Ovary (tissue), 9 donors: ENCODE results near the gene KLK11. TPM values are rescaled to one million over a fixed set of nuclear protein-coding genes. Genes with fewer than 3 reads are reported as not detected.

ENCODE experiments used
- DNase-seq, 5 donors: peaks; one replicate each; pipeline ENCODE4 v3.0.0-alpha.2; 2019 to 2020
- H3K27ac ChIP-seq, 2 donors: fragments of 200-600 bp; one replicate each; pipeline versions ENCODE4 v1.5.1 to v1.8.0; 2019 to 2022
- H3K27me3 ChIP-seq: fragments of 200-600 bp; one replicate; pipeline ENCODE4 v1.8.0; 2022
- H3K36me3 ChIP-seq: fragments of 200-600 bp; sonication (generic); one replicate; pipeline ENCODE4 v1.5.1; 2019
- H3K4me1 ChIP-seq: one replicate; pipeline ENCODE4 v1.8.1; 2013; ENCODE audit warnings: mild to moderate bottlenecking, moderate library complexity; ENCODE audit not compliant: insufficient read depth
- H3K4me3 ChIP-seq: fragments of 200-600 bp; sonication (generic); one replicate; pipeline ENCODE4 v1.5.1; 2017
- H3K9me3 ChIP-seq, 2 donors: fragments of 200-600 bp in 1 of 2; sonication (generic) in 1 of 2; one replicate each; pipeline versions ENCODE4 v1.5.1 to v1.8.1; 2013 to 2019; ENCODE audit warnings: mild to moderate bottlenecking in 1 of 2, moderate library complexity in 1 of 2
- CTCF ChIP-seq, 3 donors: fragments of 450-650 bp in 2 of 3; fragments of 200-600 bp in 1 of 3; IDR thresholded peaks; one replicate each; pipeline versions ENCODE4 v1.5.1 to v1.8.0; 2016 to 2022; ENCODE audit warnings: antibody characterized with exemption in 3 of 3, mild to moderate bottlenecking in 1 of 3
- EP300 ChIP-seq: sonication (generic); formaldehyde crosslinking; IDR thresholded peaks from one replicate; pipeline ENCODE4 v1.6.1; 2017; ENCODE audit warnings: antibody characterized with exemption
- POLR2A ChIP-seq: fragments of 450-650 bp; IDR thresholded peaks from one replicate; pipeline ENCODE4 v1.6.1; 2017; ENCODE audit warnings: antibody characterized with exemption, mild to moderate bottlenecking, moderate library complexity
- WGBS, 3 donors: extraction: QIAGEN DNeasy Blood & Tissue Kit in 1 of 3; methylation state at CpG; one replicate each; pipeline versions ENCODE4 v1.1.5 to v1.1.7; 2013 to 2017; 5-methylcytosine and 5-hydroxymethylcytosine counted together
- intact Hi-C, 4 donors: fragments of 100-400 bp; cut with DNase I; formaldehyde crosslinking; loops; one replicate each; pipeline versions ENCODE4 v1.11.0 to v1.15.1; 2022 to 2023
- polyA plus RNA-seq, 2 donors: library from polyadenylated mRNA; stranded (reverse); fragments of 200-250 nt in 1 of 2; fragments of 350-450 nt in 1 of 2; fragmentation: Illumina TruSeq in 1 of 2; extraction: RNeasy Lipid Tissue Mini Kit (QIAGEN cat#74804) in 1 of 2; gene quantifications; one replicate each; pipeline ENCODE4 v1.2.3, GENCODE V29; 2013 to 2014
- total RNA-seq, 7 donors: library from RNA; depleted of rRNA in 2 of 7; stranded (reverse); fragments of >200 nt in 2 of 7; fragmentation: NEBNext Ultra II Directional in 3 of 7; extraction: Animal tissue kit (Norgen Biotek cat#: 25700) in 3 of 7; gene quantifications; one replicate each; pipeline versions ENCODE4 v1.1.0 to v1.2.4, GENCODE V29; 2016 to 2023
- donor health status: DM: no; HTN: no; CAD: no; lungs with moderate emphysema.
- donor health status: DM: no; HTN: no; CAD: no.
- donor health status: Bipolar disorder and iron deficiency.
- donor health status: DM: yes; HTN: yes; CAD: no.
- donor health status: DM: no; HTN: no; CAD: no.
- donor health status: DM: yes; HTN: yes; CAD: no.

Gene KLK11
- total and polyA plus RNA-seq, 9 donors: 0.33 to 91.2 (median 1.4) TPM

GRCh38 chr19:51014242-51014641 is 12.2 kb downstream of the KLK11 start:
- WGBS, 3 donors: 86 to 92% (median 90%) methylated on average over 6 of the region's 6 CpGs
- intact Hi-C loops: no loop called here
- Histone ChIP-seq H3K4me3 (no peak overlapping the region), H3K36me3 (no peaks in the 10 kb centered on the region), H3K9me3 (no peaks in the 10 kb centered on the region), H3K27ac (no peak overlapping the region), H3K4me1 (no peaks in the 10 kb centered on the region), H3K27me3 (no peaks in the 10 kb centered on the region)
- DNase-seq: no peak
- no peak for TF ChIP-seq CTCF (IDR thresholded peaks at IDR 0.05)
- TF ChIP-seq EP300: no peak
- no peak for TF ChIP-seq POLR2A

GRCh38 chr19:51012661-51013190 is 13.7 kb downstream of the KLK11 start:
- intact Hi-C loops: no loop called here
- H3K27ac ChIP-seq: no peak overlapping the region
- no peaks in the 10 kb centered on the region for H3K27me3 ChIP-seq
- no peaks in the 10 kb centered on the region for H3K4me1 ChIP-seq
- H3K36me3 ChIP-seq: no peaks in the 10 kb centered on the region
- TF ChIP-seq POLR2A (no peak), CTCF (IDR thresholded peaks at IDR 0.05) (no peak), EP300 (no peak)
- no peak for DNase-seq
- no peak overlapping the region for H3K4me3 ChIP-seq
- WGBS, 3 donors: 61 to 74% (median 65%) methylated on average over 12 of the region's 12 CpGs
- no peaks in the 10 kb centered on the region for H3K9me3 ChIP-seq

GRCh38 chr19:51010066-51010795 is 16.2 kb downstream of the KLK11 start:
- Histone ChIP-seq H3K27ac (no peak overlapping the region), H3K27me3 (no peaks in the 10 kb centered on the region), H3K9me3 (no peaks in the 10 kb centered on the region), H3K36me3 (no peaks in the 10 kb centered on the region), H3K4me1 (no peaks in the 10 kb centered on the region), H3K4me3 (no peak overlapping the region)
- DNase-seq: no peak
- intact Hi-C loops: no loop called here
- 56 to 65% (median 56%) methylated on average over 4 of the region's 4 CpGs for WGBS, 3 donors
- TF ChIP-seq EP300: no peak
- no peak for TF ChIP-seq POLR2A
- no peak for TF ChIP-seq CTCF (IDR thresholded peaks at IDR 0.05)

- Histone ChIP-seq H3K36me3 (no peaks in the 10 kb centered on the region), H3K4me1 (no peaks in the 10 kb centered on the region), H3K27me3 (no peaks in the 10 kb centered on the region), H3K27ac (no peak overlapping the region), H3K4me3 (no peak overlapping the region), H3K9me3 (no peaks in the 10 kb centered on the region)
- 60 to 67% (median 64%) methylated on average over 19 of the region's 19 CpGs for WGBS, 3 donors
- no peak for DNase-seq
- no peak for TF ChIP-seq CTCF (IDR thresholded peaks at IDR 0.05)
- TF ChIP-seq EP300: no peak
- no peak for TF ChIP-seq POLR2A
- intact Hi-C loops: no loop called here
Observed at GRCh38 chr19:51009061-51009891, 17.1 kb downstream of the KLK11 start.
